GM11168 (cell line): ENCODE results near the gene KIF5A.

ENCODE experiments used
- in situ Hi-C: fragments of 300-500 bp; cut with MboI; formaldehyde crosslinking; loops from one replicate; pipeline ENCODE4 v1.12.0; 2022; ENCODE audit warnings: low sequenced_read_pairs; ENCODE audit not compliant: unreplicated experiment

KIF5A gene

DNA sequence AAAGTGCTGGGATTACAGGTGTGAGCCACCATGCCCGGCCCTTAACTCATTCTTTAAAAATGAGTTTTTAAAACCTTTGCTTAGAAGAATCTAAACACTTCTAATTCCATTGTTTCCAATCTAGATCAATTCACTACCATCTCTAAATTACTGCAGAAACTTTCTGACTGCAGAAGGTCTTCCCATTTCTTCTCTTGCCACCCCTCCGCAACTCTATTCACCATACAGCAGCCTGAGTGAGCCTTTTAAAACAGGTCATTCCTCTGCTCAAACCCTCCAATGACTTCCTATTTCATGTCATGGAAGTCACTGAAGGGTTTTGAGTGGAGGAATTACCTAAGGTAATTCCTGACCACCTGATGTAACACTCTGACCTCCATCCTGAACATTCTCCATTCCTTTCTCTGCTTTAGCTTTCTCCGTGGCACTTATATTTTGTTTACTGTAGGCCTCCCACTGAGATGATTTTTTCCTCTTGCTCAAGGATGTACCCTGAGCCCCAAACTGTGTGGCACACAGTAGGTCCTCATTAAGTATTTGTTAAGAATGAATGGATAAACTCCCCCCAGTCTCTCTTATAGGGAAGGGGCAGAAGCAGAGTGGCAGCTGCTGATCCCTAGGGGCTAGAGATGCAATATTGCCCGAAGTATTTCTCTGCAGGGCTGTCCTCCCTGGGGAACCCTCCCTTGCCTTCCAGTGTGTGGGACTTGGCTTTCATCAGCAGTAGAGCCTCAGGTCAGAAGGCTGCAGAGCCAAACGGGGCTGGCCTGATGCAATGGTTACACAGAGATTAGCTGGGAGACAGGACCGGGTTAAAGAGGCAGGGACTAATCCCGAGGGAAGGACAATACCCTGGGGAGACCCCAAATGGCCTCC lies 30.7 kb upstream of the KIF5A start:
- in situ Hi-C loops: no loop called here

GRCh38 chr12:57519796-57520052 lies 30.1 kb upstream of the KIF5A start:
- in situ Hi-C loops: no loop called here

DNA sequence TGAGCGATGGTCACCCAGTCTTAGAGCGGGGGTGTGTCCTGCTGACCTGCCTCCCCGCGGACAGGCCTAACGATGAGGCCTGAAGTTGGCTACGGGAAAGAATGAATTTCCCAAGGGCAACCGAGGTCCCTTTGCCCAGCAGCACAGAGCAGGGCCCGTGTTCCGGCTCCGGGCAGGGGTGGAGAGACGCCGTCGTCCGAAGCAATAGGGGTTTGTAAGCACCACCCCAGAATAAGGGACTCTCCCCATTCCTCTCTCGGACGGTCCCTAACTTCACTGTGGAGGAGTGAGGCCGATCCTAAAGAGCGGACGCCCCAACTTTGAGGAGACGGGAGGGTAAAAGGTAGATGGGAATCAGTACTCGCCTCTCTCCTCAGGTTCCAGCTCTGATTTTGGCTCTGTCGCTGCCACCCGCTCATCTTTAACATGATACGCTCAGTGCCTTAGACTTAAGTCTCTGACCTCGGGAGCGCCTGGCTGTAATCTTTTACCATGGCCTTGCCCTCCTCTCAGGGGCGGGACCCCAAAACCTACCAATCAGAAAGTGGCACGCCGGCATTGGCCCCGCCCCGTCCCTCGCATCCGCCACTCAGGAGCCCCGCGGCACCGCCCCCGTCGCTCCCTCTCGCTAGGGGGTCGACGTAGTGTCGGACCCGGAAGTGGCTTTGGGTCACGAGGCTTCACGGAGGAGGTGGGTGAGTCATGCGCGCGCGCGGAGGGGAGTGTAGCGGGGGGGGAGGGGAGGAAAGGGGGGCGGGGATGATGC lies 29.6 kb upstream of the KIF5A start, which contains the start of gene DDIT3:
TSS of gene DDIT3 (minus strand) at position 462 of the 766 bp plus-strand sequence. CDS start 3,108 bp downstream, outside the sequence.
- in situ Hi-C loops: no loop called here

- in situ Hi-C loops: no loop called here
Measured at GRCh38 chr12:57521525-57522010, 28.3 kb upstream of the KIF5A start.

GRCh38 chr12:57522011-57522886 lies 27.6 kb upstream of the KIF5A start, which contains the start of gene MBD6:
Gene MBD6, plus strand, starts transcription at chr12:57522824. Its CDS starts 1,480 bp downstream, at chr12:57524304.
- in situ Hi-C loops: no loop called here

- in situ Hi-C loops: no loop called here
Measured at GRCh38 chr12:57522887-57523705, 26.7 kb upstream of the KIF5A start.

DNA sequence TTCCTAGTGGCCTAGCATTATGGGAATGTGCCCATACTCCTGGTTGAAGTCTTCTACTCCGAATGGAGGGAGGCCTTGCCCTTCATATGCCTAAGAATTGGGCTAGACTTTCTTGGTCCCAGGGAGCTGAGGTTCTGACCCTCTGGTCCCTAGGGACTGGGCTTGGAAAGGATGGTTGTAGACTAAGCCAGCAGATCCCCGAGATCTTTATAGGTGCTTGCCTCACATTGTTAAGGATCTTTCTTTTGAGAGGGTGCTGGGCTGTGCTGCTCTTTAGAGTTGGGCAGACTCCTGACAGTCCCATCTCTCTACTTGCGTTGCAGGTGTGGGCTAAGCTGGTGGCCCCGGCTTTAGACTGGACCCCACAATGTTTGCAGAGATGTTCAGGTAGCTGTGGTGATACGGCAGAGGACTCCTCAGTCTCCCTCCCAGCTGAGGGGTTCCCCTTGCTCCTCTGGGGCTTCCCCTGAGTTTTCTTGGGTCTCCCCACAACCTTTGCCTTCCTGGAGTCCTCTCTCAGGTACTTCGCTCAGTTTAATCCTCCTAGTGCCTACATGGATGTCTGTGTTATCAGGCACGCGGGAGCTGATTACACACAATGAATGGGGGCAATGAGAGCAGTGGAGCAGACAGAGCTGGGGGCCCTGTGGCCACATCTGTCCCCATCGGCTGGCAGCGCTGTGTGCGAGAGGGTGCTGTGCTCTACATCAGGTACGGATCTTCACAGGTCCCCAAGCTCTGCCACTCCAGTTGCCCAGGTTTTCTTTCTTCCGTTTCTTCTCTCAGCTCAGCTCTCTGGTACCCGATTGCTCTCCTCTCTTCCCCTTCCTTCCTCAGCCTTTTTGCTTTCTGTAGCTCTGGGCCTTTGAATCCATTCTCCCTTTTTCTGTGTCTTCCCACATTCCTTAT lies 25.9 kb upstream of the KIF5A start:
- in situ Hi-C loops: no loop called here

DNA sequence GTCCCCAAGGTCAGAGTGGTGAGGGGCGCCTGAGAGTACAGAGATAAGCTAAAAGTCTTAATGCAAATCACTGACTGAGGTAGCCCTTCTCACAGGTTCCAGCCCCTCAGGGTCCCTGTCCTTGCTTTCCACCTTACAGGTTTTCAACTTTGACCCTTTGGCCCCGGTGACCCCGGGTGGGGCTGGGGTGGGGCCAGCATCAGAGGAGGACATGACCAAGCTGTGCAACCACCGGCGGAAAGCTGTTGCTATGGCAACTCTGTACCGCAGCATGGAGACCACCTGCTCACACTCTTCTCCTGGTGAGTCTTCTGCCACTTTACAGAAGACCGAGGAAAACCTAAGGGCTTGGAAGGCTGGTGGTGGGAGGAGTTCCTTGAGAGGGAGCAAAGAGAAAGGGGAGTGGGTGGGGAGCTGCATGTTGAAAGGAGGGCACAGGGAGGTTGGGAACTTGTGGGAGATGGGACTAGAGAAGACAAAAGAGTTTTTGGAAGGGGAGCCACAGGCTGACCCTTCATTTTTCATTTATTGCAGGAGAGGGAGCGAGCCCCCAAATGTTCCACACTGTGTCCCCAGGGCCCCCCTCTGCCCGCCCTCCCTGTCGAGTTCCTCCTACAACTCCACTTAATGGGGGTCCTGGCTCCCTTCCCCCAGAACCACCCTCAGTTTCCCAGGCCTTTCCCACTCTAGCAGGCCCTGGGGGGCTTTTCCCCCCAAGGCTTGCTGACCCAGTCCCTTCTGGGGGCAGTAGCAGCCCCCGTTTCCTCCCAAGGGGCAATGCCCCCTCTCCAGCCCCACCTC lies 24.8 kb upstream of the KIF5A start:
- in situ Hi-C loops: no loop called here

DNA sequence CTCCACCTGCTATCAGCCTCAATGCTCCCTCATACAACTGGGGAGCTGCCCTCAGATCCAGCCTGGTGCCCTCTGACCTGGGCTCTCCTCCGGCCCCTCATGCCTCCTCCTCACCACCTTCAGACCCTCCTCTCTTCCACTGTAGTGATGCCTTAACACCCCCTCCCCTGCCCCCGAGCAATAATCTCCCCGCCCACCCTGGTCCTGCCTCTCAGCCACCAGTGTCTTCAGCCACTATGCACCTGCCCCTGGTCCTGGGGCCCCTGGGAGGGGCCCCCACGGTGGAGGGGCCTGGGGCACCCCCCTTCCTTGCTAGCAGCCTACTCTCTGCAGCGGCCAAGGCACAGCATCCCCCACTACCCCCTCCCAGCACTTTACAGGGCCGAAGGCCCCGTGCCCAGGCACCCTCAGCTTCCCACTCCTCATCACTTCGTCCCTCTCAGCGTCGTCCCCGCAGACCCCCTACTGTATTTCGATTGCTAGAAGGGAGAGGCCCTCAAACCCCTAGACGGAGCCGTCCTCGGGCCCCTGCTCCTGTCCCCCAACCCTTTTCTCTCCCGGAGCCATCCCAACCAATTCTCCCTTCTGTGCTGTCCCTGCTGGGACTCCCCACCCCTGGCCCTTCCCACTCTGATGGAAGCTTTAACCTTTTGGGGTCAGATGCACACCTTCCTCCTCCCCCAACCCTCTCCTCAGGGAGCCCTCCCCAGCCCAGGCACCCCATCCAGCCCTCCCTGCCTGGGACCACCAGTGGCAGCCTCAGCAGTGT lies 24.0 kb upstream of the KIF5A start:
- in situ Hi-C loops: no loop called here

DNA sequence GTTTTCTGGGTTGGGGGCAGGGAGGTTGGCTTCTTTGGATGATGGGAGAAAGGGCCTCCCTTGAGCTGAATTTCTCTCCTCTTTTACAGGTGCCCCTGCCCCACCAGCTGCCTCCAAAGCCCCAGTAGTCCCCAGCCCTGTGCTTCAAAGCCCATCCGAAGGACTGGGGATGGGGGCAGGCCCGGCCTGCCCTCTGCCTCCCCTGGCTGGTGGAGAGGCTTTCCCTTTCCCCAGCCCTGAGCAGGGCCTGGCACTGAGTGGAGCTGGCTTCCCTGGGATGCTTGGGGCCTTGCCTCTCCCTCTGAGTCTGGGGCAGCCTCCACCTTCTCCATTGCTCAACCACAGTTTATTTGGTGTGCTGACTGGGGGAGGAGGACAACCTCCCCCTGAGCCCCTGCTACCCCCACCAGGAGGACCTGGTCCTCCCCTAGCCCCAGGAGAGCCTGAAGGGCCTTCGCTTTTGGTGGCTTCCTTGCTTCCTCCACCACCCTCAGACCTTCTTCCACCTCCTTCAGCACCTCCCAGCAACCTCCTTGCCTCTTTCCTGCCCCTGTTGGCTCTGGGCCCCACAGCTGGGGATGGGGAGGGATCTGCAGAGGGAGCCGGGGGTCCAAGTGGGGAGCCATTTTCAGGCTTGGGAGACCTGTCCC lies 23.2 kb upstream of the KIF5A start:
- in situ Hi-C loops: no loop called here

DNA sequence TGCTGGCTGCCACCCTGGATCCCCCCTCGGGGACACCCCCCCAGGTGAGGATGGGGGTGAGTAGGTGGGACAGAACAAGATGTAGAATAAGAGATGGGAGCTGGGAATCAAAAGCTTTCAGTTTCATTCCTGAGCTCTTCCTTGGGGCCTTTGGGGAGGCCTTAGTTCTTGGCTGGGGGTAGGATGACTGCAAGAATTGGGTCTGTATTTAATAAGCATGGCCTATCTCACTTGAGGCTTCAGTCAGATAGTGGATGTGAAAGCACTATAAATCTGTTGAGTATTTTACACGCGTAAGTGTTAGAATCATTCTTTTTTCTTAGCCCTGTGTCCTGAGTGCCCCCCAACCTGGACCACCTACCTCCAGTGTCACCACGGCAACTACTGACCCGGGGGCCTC lies 22.7 kb upstream of the KIF5A start:
- in situ Hi-C loops: no loop called here

DNA sequence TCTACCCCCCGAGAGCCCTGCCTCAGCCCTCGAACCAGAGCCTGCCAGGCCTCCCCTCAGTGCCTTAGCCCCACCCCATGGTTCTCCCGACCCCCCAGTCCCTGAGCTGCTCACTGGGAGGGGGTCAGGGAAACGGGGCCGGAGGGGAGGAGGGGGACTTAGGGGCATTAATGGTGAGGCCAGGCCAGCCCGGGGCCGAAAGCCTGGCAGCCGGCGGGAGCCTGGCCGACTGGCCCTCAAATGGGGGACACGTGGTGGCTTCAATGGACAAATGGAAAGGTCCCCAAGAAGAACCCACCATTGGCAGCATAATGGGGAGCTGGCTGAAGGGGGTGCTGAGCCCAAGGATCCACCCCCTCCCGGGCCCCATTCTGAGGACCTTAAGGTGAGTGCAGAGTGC lies 21.7 kb upstream of the KIF5A start:
- in situ Hi-C loops: no loop called here

DNA sequence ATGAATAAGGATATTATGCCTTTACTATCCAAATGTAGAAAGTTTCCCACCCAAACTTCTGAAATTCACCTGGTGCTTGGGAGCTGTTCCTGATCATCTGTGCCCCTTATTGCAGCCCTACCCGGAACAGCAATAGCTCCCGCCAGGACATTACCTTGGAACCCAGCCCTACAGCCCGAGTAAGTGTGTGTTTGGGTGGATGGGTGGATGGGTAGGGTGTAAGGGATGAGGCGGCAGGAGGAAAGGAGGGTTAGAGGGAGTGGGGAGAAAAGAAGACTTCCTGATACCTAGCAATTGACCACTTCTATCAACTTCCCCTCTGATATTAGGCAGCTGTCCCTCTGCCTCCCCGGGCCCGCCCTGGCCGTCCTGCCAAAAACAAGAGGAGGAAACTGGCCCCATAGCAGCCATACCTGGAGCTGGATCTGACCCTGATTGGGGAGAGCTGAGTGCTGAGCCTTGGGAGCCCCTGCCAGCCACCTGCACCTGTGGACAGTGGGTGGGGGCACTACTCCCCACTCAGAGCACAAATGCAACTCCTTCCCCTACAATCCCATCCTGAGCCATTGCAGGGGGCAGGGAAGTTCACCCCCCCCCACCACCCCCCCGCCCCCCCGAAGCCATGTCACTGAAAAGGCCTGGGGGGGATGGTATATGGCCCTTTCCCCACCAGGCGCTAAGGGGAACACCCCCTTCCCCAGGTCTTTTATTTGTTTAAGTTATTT lies 20.9 kb upstream of the KIF5A start:
- in situ Hi-C loops: no loop called here

DNA sequence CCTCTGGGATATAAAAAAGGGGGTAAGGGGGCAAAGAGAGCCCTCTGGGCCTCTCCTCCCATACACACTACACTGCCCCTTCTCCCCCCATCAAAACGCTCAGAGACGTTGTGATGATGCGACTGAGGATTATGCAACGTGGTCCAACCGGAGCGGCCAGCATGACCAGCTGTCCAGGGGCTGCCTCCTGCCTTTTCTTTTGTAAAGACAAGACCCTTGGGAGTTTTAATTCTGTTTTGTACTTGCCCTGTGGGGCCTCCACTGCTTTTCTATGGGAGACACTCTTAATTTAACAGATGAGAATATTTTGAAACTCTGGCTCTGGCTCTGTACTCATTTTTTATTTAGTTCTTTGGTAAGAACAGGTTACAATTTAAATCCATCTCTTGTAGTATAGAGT lies 20.0 kb upstream of the KIF5A start:
- in situ Hi-C loops: no loop called here

GRCh38 chr12:57530396-57531142 lies 19.3 kb upstream of the KIF5A start:
- in situ Hi-C loops: no loop called here
